ENCODE results near the gene EYA4.

DNA sequence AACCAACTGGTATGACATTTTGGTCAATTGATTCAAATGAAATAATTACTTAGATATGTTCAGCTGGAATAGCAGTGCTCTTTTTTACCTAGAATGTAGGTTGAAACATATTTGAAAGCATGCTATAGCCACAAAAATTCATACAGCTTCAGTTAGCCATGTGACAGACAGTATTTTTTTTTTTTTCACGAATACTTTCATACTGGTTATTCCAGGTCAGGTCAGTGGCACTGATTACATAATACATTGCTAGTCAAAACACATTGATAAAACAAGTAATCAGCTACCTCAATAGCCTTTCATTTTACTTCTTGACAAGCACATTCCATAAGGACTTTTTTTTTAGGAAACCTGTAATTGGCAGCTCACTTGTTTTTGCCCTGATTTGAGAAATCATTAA lies 222.6 kb downstream of the EYA4 start:
- no peak for TF ChIP-seq BCL11B (tag by site-specific recombination; IDR thresholded peaks at IDR 0.05; ENCODE audit: low read depth)
- TF ChIP-seq, protein P1, sequence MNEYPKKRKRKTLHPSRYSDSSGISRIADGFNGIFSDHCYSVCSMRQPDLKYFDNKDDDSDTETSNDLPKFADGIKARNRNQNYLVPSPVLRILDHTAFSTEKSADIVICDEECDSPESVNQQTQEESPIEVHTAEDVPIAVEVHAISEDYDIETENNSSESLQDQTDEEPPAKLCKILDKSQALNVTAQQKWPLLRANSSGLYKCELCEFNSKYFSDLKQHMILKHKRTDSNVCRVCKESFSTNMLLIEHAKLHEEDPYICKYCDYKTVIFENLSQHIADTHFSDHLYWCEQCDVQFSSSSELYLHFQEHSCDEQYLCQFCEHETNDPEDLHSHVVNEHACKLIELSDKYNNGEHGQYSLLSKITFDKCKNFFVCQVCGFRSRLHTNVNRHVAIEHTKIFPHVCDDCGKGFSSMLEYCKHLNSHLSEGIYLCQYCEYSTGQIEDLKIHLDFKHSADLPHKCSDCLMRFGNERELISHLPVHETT (tag by site-specific recombination; IDR thresholded peaks at IDR 0.05) = no peak
- TF ChIP-seq CTCF (tag by site-specific recombination; IDR thresholded peaks at IDR 0.05) = no peak
- no peak for TF ChIP-seq FEZF1 (tag by site-specific recombination; IDR thresholded peaks at IDR 0.05)
- TF ChIP-seq ZNF768 (tag by site-specific recombination; IDR thresholded peaks at IDR 0.05) = no peak
- TF ChIP-seq ZBTB26 (tag by site-specific recombination; optimal IDR thresholded peaks at IDR 0.05) = no peak
- TF ChIP-seq, protein P2, sequence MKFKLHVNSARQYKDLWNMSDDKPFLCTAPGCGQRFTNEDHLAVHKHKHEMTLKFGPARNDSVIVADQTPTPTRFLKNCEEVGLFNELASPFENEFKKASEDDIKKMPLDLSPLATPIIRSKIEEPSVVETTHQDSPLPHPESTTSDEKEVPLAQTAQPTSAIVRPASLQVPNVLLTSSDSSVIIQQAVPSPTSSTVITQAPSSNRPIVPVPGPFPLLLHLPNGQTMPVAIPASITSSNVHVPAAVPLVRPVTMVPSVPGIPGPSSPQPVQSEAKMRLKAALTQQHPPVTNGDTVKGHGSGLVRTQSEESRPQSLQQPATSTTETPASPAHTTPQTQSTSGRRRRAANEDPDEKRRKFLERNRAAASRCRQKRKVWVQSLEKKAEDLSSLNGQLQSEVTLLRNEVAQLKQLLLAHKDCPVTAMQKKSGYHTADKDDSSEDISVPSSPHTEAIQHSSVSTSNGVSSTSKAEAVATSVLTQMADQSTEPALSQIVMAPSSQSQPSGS (tag by site-specific recombination; IDR thresholded peaks at IDR 0.05; ENCODE audit: low read depth) = no peak
- no peak for TF ChIP-seq ZNF248 (tag by site-specific recombination; IDR thresholded peaks at IDR 0.05)
- no peak for TF ChIP-seq ZNF561 (tag by site-specific recombination; IDR thresholded peaks at IDR 0.05; ENCODE audit: borderline replicate concordance)
- no peak for TF ChIP-seq ZNF600 (tag by site-specific recombination; IDR thresholded peaks at IDR 0.05)
- TF ChIP-seq ZNF146 (tag by site-specific recombination; IDR thresholded peaks at IDR 0.05) = no peak
- no peak for TF ChIP-seq ZNF48 (tag by site-specific recombination; IDR thresholded peaks at IDR 0.05)
